ENCODE results near the gene PPIF.

- no peak for TF ChIP-seq CTCF (IDR thresholded peaks at IDR 0.05)
- TF ChIP-seq EZH2 (IDR thresholded peaks at IDR 0.05; ENCODE audit: borderline replicate concordance, insufficient read depth, low read depth, low read length, poor library complexity, severe bottlenecking) = no peak
These were observed 28.9 kb upstream of the PPIF start for GRCh38 chr10:79318369-79318768.
